ENCODE measurements around the gene RHBG.

The RHBG gene

DNA sequence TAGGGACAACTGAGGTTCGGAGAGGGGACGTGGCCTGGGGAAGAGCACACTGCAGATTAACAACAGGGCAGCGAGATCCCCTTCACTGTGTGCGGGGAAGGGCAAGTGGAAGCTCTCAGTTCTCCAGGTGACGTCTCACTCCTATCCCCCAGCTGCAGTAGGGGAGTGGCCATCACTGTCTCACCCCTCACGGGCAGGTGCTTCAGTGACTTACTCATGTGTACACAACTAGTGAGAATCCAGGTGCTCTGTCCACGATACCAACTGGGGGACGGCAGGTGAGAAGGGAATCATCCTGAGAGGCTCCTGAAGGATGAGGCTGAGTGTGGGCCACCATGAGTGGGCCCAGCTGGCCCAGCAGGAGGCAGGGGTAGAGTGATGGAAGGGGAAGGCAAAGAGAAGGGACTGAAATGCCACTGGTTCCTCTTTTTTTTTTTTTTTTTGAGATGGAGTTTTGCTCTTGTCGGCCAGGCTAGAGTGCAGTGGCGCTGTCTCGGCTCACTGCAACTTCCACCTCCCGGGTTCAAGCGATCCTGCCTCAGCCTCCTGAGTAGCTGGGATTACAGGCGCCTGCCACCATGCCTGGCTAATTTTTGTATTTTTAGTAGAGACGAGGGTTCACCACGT, 25.9 kb downstream of the RHBG start:
- no peak for TF ChIP-seq POLR2A (IDR thresholded peaks at IDR 0.05; ENCODE audit: extremely low read depth, insufficient read length)
- TF ChIP-seq, protein P1, sequence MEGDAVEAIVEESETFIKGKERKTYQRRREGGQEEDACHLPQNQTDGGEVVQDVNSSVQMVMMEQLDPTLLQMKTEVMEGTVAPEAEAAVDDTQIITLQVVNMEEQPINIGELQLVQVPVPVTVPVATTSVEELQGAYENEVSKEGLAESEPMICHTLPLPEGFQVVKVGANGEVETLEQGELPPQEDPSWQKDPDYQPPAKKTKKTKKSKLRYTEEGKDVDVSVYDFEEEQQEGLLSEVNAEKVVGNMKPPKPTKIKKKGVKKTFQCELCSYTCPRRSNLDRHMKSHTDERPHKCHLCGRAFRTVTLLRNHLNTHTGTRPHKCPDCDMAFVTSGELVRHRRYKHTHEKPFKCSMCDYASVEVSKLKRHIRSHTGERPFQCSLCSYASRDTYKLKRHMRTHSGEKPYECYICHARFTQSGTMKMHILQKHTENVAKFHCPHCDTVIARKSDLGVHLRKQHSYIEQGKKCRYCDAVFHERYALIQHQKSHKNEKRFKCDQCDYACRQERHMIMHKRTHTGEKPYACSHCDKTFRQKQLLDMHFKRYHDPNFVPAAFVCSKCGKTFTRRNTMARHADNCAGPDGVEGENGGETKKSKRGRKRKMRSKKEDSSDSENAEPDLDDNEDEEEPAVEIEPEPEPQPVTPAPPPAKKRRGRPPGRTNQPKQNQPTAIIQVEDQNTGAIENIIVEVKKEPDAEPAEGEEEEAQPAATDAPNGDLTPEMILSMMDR (IDR thresholded peaks at IDR 0.05; ENCODE audit: low read depth, low read length): peak; percentile 16
- TF ChIP-seq, protein P2, sequence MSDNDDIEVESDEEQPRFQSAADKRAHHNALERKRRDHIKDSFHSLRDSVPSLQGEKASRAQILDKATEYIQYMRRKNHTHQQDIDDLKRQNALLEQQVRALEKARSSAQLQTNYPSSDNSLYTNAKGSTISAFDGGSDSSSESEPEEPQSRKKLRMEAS (IDR thresholded peaks at IDR 0.05; ENCODE audit: low read depth, low read length): no peak
- H3K4me3 ChIP-seq (ENCODE audit: low read depth, low read length): no peak overlapping the region
- DNase-seq (ENCODE audit: low read depth): peak; percentile 55

DNA sequence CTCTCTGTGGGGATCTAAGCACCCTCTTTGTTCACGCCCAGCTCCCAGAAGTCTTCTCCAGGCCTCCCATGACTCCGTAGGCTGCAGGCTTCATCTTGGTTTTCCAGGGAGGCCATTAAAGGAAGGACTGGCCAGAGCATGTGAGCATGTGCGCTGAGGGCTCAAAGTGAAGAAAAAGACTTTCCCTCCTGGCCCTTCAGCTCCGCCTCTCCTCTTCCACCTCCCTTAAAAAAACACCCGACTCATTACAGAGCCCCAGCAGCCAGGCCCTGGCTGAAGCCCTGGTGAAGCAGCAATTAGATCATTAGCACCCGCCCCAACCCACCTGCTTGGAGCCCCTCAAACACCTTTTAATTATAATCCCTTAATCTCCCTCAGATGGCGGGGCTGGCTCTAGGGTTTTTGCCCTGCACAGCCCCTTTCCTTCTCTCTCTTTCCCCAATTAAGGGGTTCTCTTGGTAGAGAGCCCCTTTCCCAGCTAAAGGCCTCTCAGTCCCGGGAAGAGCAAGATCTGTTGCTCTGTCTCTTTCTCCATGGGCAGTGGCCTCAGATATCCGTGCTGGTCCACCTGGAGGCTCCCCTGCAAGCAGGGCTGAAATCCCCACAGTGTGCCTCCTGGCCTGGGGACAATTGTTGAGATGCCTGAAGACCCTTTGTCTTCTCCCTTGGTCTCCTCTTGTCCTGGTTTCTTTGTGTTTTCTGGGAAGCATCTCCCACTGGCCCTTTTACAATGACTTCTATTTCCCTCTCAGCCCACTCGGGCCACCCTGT, 30.5 kb downstream of the RHBG start:
- TF ChIP-seq MYC (IDR thresholded peaks at IDR 0.05; ENCODE audit: low read depth, low read length) (no peak), POLR2A (IDR thresholded peaks at IDR 0.05; ENCODE audit: extremely low read depth, insufficient read length) (no peak)
- TF ChIP-seq, protein P1 (IDR thresholded peaks at IDR 0.05; ENCODE audit: low read depth, low read length): no peak
- TF ChIP-seq, protein P2 (IDR thresholded peaks at IDR 0.05; ENCODE audit: low read depth, low read length): no peak
- H3K4me3 ChIP-seq (ENCODE audit: low read depth, low read length): no peak overlapping the region
- peak; percentile 22 for DNase-seq (ENCODE audit: low read depth)

DNA sequence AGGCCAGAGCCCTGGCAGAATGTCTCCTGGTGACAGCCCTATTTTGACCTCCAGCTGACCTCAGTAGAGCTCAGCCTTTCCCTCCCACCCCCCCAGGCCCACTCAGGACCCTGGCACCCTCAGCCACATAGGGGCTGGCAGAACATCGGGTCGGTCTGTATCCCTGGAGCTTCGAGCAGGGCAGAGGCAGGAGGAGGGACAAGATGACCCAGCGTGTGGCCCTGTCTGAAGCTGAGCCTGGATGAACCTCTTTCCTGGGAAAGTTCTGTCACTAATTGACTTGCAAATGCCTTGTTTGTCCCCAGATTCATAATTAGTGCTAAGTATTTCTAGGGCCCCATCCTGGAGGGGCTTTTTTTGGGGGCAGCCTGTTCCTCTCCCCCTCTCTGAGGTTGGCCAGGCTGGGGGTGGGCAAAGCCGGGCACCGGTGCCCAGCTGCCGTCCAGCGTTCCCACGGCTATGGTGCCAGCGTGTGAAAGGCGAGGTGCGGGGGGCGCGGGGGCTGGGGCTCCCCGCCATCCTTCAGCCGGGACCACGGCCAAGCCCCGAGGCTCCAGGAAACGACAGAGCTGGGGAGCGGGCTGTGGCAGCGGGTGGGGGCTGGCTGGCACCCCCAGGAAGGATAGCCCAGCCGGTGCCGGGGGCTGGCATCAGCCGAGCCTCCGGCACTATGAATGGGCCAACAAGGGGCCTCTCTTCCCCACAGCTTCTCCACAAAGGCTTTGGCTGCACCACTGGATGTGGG, 31.4 kb downstream of the RHBG start:
- TF ChIP-seq, protein P2 (IDR thresholded peaks at IDR 0.05; ENCODE audit: low read depth, low read length): no peak
- no peak for TF ChIP-seq MYC (IDR thresholded peaks at IDR 0.05; ENCODE audit: low read depth, low read length)
- no peak for TF ChIP-seq POLR2A (IDR thresholded peaks at IDR 0.05; ENCODE audit: extremely low read depth, insufficient read length)
- TF ChIP-seq, protein P1 (IDR thresholded peaks at IDR 0.05; ENCODE audit: low read depth, low read length): no peak
- DNase-seq (ENCODE audit: low read depth): no peak
- H3K4me3 ChIP-seq (ENCODE audit: low read depth, low read length): no peak overlapping the region

DNA sequence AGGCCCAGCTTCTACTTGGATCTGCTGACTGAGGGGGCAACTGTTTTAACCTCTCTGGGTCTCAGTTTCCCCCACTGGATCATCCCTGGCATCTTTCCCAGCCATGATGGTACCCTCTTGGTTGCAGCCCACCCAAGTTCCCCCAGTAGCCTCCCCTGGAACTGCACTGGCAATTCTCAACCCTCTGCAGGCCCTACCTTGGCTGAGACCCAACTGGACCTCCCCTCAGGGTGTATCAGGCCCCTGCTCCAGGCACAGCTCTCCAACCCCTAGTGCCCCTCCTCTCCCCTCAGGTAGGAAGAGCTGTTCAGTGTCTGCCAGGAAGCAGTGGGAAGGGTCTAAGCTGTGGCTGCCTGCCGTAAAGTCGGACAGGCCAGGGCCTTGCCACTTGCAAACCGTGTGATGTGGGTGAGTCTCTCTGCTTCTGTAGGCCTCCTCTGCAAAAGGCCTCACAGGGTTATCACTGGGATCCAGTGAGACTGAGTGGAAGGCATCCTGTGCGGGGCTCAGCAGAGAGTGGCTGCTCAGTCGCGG, 32.1 kb downstream of the RHBG start:
- no peak overlapping the region for H3K4me3 ChIP-seq (ENCODE audit: low read depth, low read length)
- TF ChIP-seq, protein P2 (IDR thresholded peaks at IDR 0.05; ENCODE audit: low read depth, low read length): no peak
- TF ChIP-seq MYC (IDR thresholded peaks at IDR 0.05; ENCODE audit: low read depth, low read length) (no peak), POLR2A (IDR thresholded peaks at IDR 0.05; ENCODE audit: extremely low read depth, insufficient read length) (no peak)
- TF ChIP-seq, protein P1 (IDR thresholded peaks at IDR 0.05; ENCODE audit: low read depth, low read length): no peak
- no peak for DNase-seq (ENCODE audit: low read depth)

DNA sequence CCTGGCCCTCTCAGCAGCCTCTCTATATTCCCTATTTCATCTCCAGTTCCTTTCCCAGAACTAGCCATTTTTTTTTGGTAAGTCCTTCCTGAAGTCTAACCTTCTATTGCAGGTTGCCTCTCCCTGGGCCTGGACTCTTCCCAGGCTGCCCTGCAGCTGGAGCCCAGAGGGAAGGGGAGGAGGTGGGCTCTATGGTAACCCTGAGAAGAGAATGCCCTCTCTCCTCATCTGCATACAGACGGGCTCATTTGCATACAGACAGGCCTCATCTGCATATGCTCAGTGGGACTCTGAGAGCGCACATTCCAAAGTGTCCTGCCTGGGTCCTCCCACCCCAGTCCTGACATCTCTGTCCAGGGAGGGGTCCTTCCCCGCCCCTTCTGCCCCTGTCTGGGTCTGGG, 32.7 kb downstream of the RHBG start:
- DNase-seq (ENCODE audit: low read depth): no peak
- TF ChIP-seq, protein P2 (IDR thresholded peaks at IDR 0.05; ENCODE audit: low read depth, low read length): no peak
- TF ChIP-seq POLR2A (IDR thresholded peaks at IDR 0.05; ENCODE audit: extremely low read depth, insufficient read length) (no peak), MYC (IDR thresholded peaks at IDR 0.05; ENCODE audit: low read depth, low read length) (no peak)
- TF ChIP-seq, protein P1 (IDR thresholded peaks at IDR 0.05; ENCODE audit: low read depth, low read length): no peak

More for the DNA sequence above, 32.7 kb downstream of the RHBG start:
- no peak overlapping the region for H3K4me3 ChIP-seq (ENCODE audit: low read depth, low read length)

All from NB4 (cell line).